Calu3 (cell line): ENCODE measurements around the gene RAB44. TPM values are rescaled to one million over a fixed set of nuclear protein-coding genes. Genes with fewer than 3 reads are reported as not detected.

Source experiments
- BruUV-seq: library from RNA; stranded (reverse); fragments of 400-500 nt; replicated peaks from 2 replicates; lab custom pipeline; 2021; lab: Mats Ljungman, UMichigan
- CTCF ChIA-PET: fragments of 300-600 bp; sonication (Branson Sonifier 250); formaldehyde crosslinking; loops from one replicate; lab custom pipeline; 2022; ENCODE audit warnings: antibody characterized with exemption; lab: Charles Lee
- DNase-seq: peaks from one replicate; pipeline ENCODE4 v3.0.0; 2022
- H3K27ac Mint-ChIP-seq: one replicate; pipeline ENCODE4 v1.8.0; 2022; ENCODE audit warnings: mixed read lengths; ENCODE audit not compliant: unreplicated experiment
- H3K27me3 Mint-ChIP-seq: one replicate; pipeline ENCODE4 v1.8.0; 2022; ENCODE audit warnings: mixed read lengths; ENCODE audit not compliant: unreplicated experiment
- H3K36me3 Mint-ChIP-seq: one replicate; pipeline ENCODE4 v1.8.0; 2022; ENCODE audit warnings: mild to moderate bottlenecking, moderate library complexity, mixed read lengths; ENCODE audit not compliant: insufficient read depth, unreplicated experiment
- H3K4me1 Mint-ChIP-seq: one replicate; pipeline ENCODE4 v1.8.0; 2022; ENCODE audit warnings: mild to moderate bottlenecking, low read depth, mixed read lengths; ENCODE audit not compliant: unreplicated experiment
- H3K4me3 Mint-ChIP-seq: one replicate; pipeline ENCODE4 v1.8.0; 2022; ENCODE audit warnings: mild to moderate bottlenecking, low read depth, moderate library complexity, mixed read lengths; ENCODE audit not compliant: unreplicated experiment
- H3K9me3 Mint-ChIP-seq: one replicate; pipeline ENCODE4 v1.8.0; 2022; ENCODE audit warnings: low read depth, mixed read lengths; ENCODE audit not compliant: unreplicated experiment
- intact Hi-C: fragments of 100-400 bp; cut with micrococcal nuclease; formaldehyde crosslinking; loops from one replicate; pipeline ENCODE4 v1.10.0; 2022; ENCODE audit not compliant: unreplicated experiment
- total RNA-seq: library from RNA; stranded (reverse); gene quantifications from 2 replicates; pipeline ENCODE4 v1.2.3, GENCODE V29; 2022
- TF ChIP-seq, protein P1 (sequence below): fragments of 200-600 bp; IDR thresholded peaks from one replicate; pipeline ENCODE4 v1.8.0; 2022; ENCODE audit warnings: antibody characterized with exemption; ENCODE audit not compliant: unreplicated experiment

RAB44 gene
- total RNA-seq, 1 experiment from 2014 or later: not detected

DNA sequence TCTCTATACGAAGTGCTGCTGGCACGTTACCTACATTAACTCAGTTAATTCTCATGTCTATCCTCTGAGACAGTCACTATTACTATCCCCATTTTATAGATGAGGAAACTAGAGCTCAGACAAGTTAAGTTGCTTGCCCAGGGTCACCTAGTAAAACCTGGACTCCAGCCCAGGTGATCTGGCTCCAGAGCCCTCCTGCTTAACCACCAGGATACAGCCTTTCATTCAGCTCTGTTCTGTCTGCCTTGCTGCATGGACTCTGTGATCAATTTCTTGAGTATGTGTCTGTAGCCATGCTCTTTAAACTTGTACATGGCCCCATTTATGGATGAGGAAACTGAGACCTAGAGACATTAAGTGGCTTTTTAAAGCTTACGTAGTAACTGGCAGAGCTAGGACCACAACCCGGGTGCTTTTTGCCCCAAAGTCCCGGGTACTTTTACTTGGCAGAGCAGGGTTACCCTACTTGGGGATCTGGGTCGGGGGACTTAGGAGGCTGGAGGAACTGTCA is 14.4 kb upstream of the RAB44 start:
- no peak for DNase-seq
- BruUV-seq: no TSS peak
- H3K36me3 Mint-ChIP-seq: peaks cover 74% of the 10 kb centered on the region

GRCh38 chr6:36683656-36684446 is 13.8 kb upstream of the RAB44 start:
- CTCF ChIA-PET: interaction anchor here (0.7 kb wide), 1 partner anchor 75 kb away, joined by 3 read pairs; no protein-coding TSS in a partner anchor
- Mint-ChIP-seq H3K4me3 (no peak overlapping the region), H3K36me3 (peaks cover 67% of the 10 kb centered on the region), H3K27ac (peak overlapping the region; percentile 66), H3K27me3 (no peaks in the 10 kb centered on the region), H3K4me1 (peaks cover 42% of the 10 kb centered on the region), H3K9me3 (no peaks in the 10 kb centered on the region)
- intact Hi-C loops: loop anchor here (2.0 kb wide), 2 partner anchors 41 to 75 kb away; no protein-coding TSS in a partner anchor
- DNase-seq: no peak
- TF ChIP-seq, protein P1, sequence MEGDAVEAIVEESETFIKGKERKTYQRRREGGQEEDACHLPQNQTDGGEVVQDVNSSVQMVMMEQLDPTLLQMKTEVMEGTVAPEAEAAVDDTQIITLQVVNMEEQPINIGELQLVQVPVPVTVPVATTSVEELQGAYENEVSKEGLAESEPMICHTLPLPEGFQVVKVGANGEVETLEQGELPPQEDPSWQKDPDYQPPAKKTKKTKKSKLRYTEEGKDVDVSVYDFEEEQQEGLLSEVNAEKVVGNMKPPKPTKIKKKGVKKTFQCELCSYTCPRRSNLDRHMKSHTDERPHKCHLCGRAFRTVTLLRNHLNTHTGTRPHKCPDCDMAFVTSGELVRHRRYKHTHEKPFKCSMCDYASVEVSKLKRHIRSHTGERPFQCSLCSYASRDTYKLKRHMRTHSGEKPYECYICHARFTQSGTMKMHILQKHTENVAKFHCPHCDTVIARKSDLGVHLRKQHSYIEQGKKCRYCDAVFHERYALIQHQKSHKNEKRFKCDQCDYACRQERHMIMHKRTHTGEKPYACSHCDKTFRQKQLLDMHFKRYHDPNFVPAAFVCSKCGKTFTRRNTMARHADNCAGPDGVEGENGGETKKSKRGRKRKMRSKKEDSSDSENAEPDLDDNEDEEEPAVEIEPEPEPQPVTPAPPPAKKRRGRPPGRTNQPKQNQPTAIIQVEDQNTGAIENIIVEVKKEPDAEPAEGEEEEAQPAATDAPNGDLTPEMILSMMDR: no peak
- BruUV-seq: no TSS peak

More for the DNA sequence above, 14.4 kb upstream of the RAB44 start:
- TF ChIP-seq, protein P1: no peak
- Mint-ChIP-seq H3K4me3 (no peak overlapping the region), H3K9me3 (no peaks in the 10 kb centered on the region), H3K27ac (peak overlapping the region; percentile 66), H3K4me1 (peaks cover 49% of the 10 kb centered on the region), H3K27me3 (no peaks in the 10 kb centered on the region)
- CTCF ChIA-PET: interaction anchor here (0.6 to 0.7 kb wide), 3 partner anchors 39 to 108 kb away, joined by 3 read pairs; no protein-coding TSS in a partner anchor
- intact Hi-C loops: loop anchor here (2.0 kb wide), 2 partner anchors 42 to 76 kb away; no protein-coding TSS in a partner anchor

- no TSS peak for BruUV-seq
- peaks cover 40% of the 10 kb centered on the region for H3K4me1 Mint-ChIP-seq
- peaks cover 62% of the 10 kb centered on the region for H3K36me3 Mint-ChIP-seq
- H3K27me3 Mint-ChIP-seq: no peaks in the 10 kb centered on the region
- intact Hi-C loops: no loop called here
- no peak for DNase-seq
- H3K27ac Mint-ChIP-seq: no peak overlapping the region
- TF ChIP-seq, protein P1: no peak
- CTCF ChIA-PET: no interaction called here
- H3K9me3 Mint-ChIP-seq: no peaks in the 10 kb centered on the region
- H3K4me3 Mint-ChIP-seq: no peak overlapping the region
These were observed 13.2 kb upstream of the RAB44 start for GRCh38 chr6:36684447-36684812.

- BruUV-seq: no TSS peak
- no peaks in the 10 kb centered on the region for H3K9me3 Mint-ChIP-seq
- TF ChIP-seq, protein P1: no peak
- H3K4me1 Mint-ChIP-seq: peaks cover 34% of the 10 kb centered on the region
- no peaks in the 10 kb centered on the region for H3K27me3 Mint-ChIP-seq
- no peak overlapping the region for H3K4me3 Mint-ChIP-seq
- DNase-seq: no peak
- no peak overlapping the region for H3K27ac Mint-ChIP-seq
- H3K36me3 Mint-ChIP-seq: peaks cover 52% of the 10 kb centered on the region
- CTCF ChIA-PET: no interaction called here
- intact Hi-C loops: no loop called here
These were observed 12.3 kb upstream of the RAB44 start for GRCh38 chr6:36685166-36685924.
